Fibroblast of the aortic adventitia (primary cell): ENCODE results near the gene PPP2R2C. TPM values are rescaled to one million over a fixed set of nuclear protein-coding genes. Genes with fewer than 3 reads are reported as not detected.

Experiments
- DNase-seq: peaks from one replicate; pipeline ENCODE4 v3.0.0-alpha.2; 2010; ENCODE audit warnings: low read depth
- H3K4me3 ChIP-seq: 2 replicates; pipeline ENCODE4 v1.5.1; 2011; ENCODE audit warnings: low read depth, mild to moderate bottlenecking, control low read depth, low read length, moderate library complexity
- CTCF ChIP-seq: IDR thresholded peaks from 2 replicates; pipeline ENCODE4 v1.5.1; 2011; ENCODE audit warnings: mild to moderate bottlenecking, low read length, control low read depth, inconsistent platforms; ENCODE audit not compliant: insufficient read depth
- total RNA-seq: library from RNA; depleted of rRNA; stranded (reverse); fragments of >200 nt; gene quantifications from 2 replicates; pipeline ENCODE4 v1.2.3, GENCODE V29; 2012; ENCODE audit warnings: low replicate concordance

Gene PPP2R2C
- total RNA-seq, 1 donor: not detected

- TF ChIP-seq CTCF: no peak
- DNase-seq: no peak
Observed at GRCh38 chr4:6513678-6514077, 41.3 kb upstream of the PPP2R2C start.

GRCh38 chr4:6509587-6509986 is 37.2 kb upstream of the PPP2R2C start:
- TF ChIP-seq CTCF: no peak
- no peak for DNase-seq
- H3K4me3 ChIP-seq: no peak overlapping the region

More at GRCh38 chr4:6513678-6514077, 41.3 kb upstream of the PPP2R2C start:
- no peak overlapping the region for H3K4me3 ChIP-seq

GRCh38 chr4:6507345-6507744 is 34.9 kb upstream of the PPP2R2C start:
- TF ChIP-seq CTCF: no peak
- DNase-seq: no peak
- H3K4me3 ChIP-seq: no peak overlapping the region

- no peak for DNase-seq
- TF ChIP-seq CTCF: no peak
- H3K4me3 ChIP-seq: no peak overlapping the region
Observed at GRCh38 chr4:6506616-6507140, 34.3 kb upstream of the PPP2R2C start.

- DNase-seq: no peak
- no peak overlapping the region for H3K4me3 ChIP-seq
- no peak for TF ChIP-seq CTCF
Observed at GRCh38 chr4:6504900-6505496, 32.6 kb upstream of the PPP2R2C start.

GRCh38 chr4:6502747-6503465 is 30.5 kb upstream of the PPP2R2C start:
- H3K4me3 ChIP-seq: no peak overlapping the region
- TF ChIP-seq CTCF: no peak
- DNase-seq: no peak

GRCh38 chr4:6502147-6502546 is 29.7 kb upstream of the PPP2R2C start:
- no peak for DNase-seq
- no peak for TF ChIP-seq CTCF

More at GRCh38 chr4:6502147-6502546, 29.7 kb upstream of the PPP2R2C start:
- no peak overlapping the region for H3K4me3 ChIP-seq
